SK-N-SH (cell line): ENCODE data around the gene SESTD1. TPM values are rescaled to one million over a fixed set of nuclear protein-coding genes. Genes with fewer than 3 reads are reported as not detected.

Source experiments
- CTCF ChIA-PET: fragments of 300-600, 350-600 bp; formaldehyde crosslinking; extraction: SDS; loops from one replicate; lab custom pipeline; 2021; lab: Yijun Ruan, JAX
- POLR2A ChIA-PET: fragments of 350-600 bp; sonication (Branson Sonifier 250); formaldehyde crosslinking; extraction: SDS; loops from one replicate; lab custom pipeline; 2020; ENCODE audit warnings: antibody characterized with exemption, inconsistent platforms; lab: Yijun Ruan, JAX
- DNase-seq: peaks from one replicate; pipeline ENCODE4 v3.0.0; 2012
- H2AFZ ChIP-seq: fragments of 200-600 bp; sonication (generic); 2 replicates; pipeline ENCODE4 v1.8.1; 2016; ENCODE audit warnings: antibody characterized with exemption, mild to moderate bottlenecking, low read depth
- H3F3A ChIP-seq: fragments of 200-600 bp; sonication (generic); replicated peaks from 2 replicates; pipeline ENCODE3; 2016; ENCODE audit warnings: antibody characterized with exemption, mild to moderate bottlenecking; ENCODE audit not compliant: insufficient read depth
- H3K27ac ChIP-seq, 2 experiments: fragments of 200-500 bp in 1 of 2; fragments of 200-600 bp in 1 of 2; sonication (Bioruptor generic) in 1 of 2; sonication (generic), shearing (Covaris generic) in 1 of 2; 2 replicates each; pipeline versions ENCODE4 v1.5.1 to v1.6.1; 2014 to 2016; ENCODE audit warnings: low read depth in 2 of 2, inconsistent platforms in 1 of 2, low read length in 1 of 2, mild to moderate bottlenecking in 1 of 2, mixed read lengths in 1 of 2
- H3K27me3 ChIP-seq: fragments of 200-600 bp; sonication (generic), shearing (Covaris generic); 2 replicates; pipeline ENCODE4 v1.6.1; 2016; ENCODE audit warnings: mixed run types; ENCODE audit not compliant: insufficient read depth
- H3K36me3 ChIP-seq, 2 experiments: fragments of 200-500 bp in 1 of 2; fragments of 200-600 bp in 1 of 2; sonication (Bioruptor generic) in 1 of 2; sonication (generic) in 1 of 2; replicated peaks in 1 of 2; 2 replicates each; pipeline versions ENCODE3 to v1.5.1; 2014 to 2016; ENCODE audit warnings: low read length in 1 of 2, mild to moderate bottlenecking in 1 of 2; ENCODE audit not compliant: insufficient read depth in 2 of 2, control insufficient read depth in 1 of 2
- H3K4me1 ChIP-seq, 2 experiments: fragments of 200-500 bp in 1 of 2; fragments of 200-600 bp in 1 of 2; sonication (Bioruptor generic) in 1 of 2; sonication (generic), shearing (Covaris generic) in 1 of 2; 2 replicates each; pipeline versions ENCODE4 v1.5.1 to v1.6.1; 2014 to 2016; ENCODE audit warnings: low read depth in 1 of 2, low read length in 1 of 2, mixed run types in 1 of 2; ENCODE audit not compliant: insufficient read depth in 2 of 2, control insufficient read depth in 1 of 2
- H3K4me2 ChIP-seq: fragments of 200-600 bp; sonication (generic), shearing (Covaris generic); 2 replicates; pipeline ENCODE4 v1.6.1; 2017; ENCODE audit warnings: mixed run types
- H3K4me3 ChIP-seq, 2 experiments: fragments of 200-500 bp in 1 of 2; fragments of 200-600 bp in 1 of 2; sonication (Bioruptor generic) in 1 of 2; sonication (generic), shearing (Covaris generic) in 1 of 2; 2 replicates each; pipeline versions ENCODE4 v1.5.1 to v1.8.1; 2014 to 2016; ENCODE audit warnings: low read depth in 2 of 2, inconsistent platforms in 1 of 2, low read length in 1 of 2, mild to moderate bottlenecking in 1 of 2, mixed read lengths in 1 of 2, moderate library complexity in 1 of 2
- H3K79me2 ChIP-seq: fragments of 200-600 bp; sonication (generic); 2 replicates; pipeline ENCODE4 v1.8.1; 2017; ENCODE audit warnings: mild to moderate bottlenecking; ENCODE audit not compliant: insufficient read depth
- H3K9ac ChIP-seq: fragments of 200-600 bp; sonication (generic); 2 replicates; pipeline ENCODE4 v1.6.1; 2017; ENCODE audit warnings: mixed run types
- H3K9me2 ChIP-seq: fragments of 200-600 bp; sonication (generic); 2 replicates; pipeline ENCODE4 v1.6.1; 2017; ENCODE audit warnings: mixed run types
- H3K9me3 ChIP-seq: fragments of 200-600 bp; sonication (generic); 2 replicates; pipeline ENCODE4 v1.6.1; 2017; ENCODE audit warnings: mixed run types, mild to moderate bottlenecking, moderate library complexity
- H4K20me1 ChIP-seq: fragments of 200-600 bp; sonication (generic); 2 replicates; pipeline ENCODE4 v1.6.1; 2017; ENCODE audit warnings: mild to moderate bottlenecking, mixed run types; ENCODE audit not compliant: insufficient read depth
- CHD2 ChIP-seq: fragments of 150-350 bp; IDR thresholded peaks from 2 replicates; pipeline ENCODE4 v1.6.1; 2018; ENCODE audit warnings: low read length; ENCODE audit not compliant: partially characterized antibody
- ELF1 ChIP-seq: IDR thresholded peaks from 2 replicates; pipeline ENCODE4 v1.4.0; 2012
- EZH2phosphoT487 ChIP-seq: fragments of 200-600 bp; sonication (generic); IDR thresholded peaks from 2 replicates; pipeline ENCODE4 v1.6.1; 2017; ENCODE audit warnings: low read depth, mixed run types, mild to moderate bottlenecking, antibody characterized with exemption, moderate library complexity, borderline replicate concordance
- FOSL2 ChIP-seq: IDR thresholded peaks from 2 replicates; pipeline ENCODE4 v1.4.0; 2012; ENCODE audit warnings: low read depth, mild to moderate bottlenecking, moderate library complexity, borderline replicate concordance
- FOXJ3 ChIP-seq: sonication (generic); formaldehyde crosslinking; IDR thresholded peaks from 2 replicates; pipeline ENCODE4 v1.5.1; 2020; ENCODE audit warnings: mild to moderate bottlenecking, missing genetic modification reagents
- FOXM1 ChIP-seq: IDR thresholded peaks from 2 replicates; pipeline ENCODE4 v1.4.0; 2012; ENCODE audit warnings: low read depth, mild to moderate bottlenecking
- GABPA ChIP-seq: IDR thresholded peaks from 2 replicates; pipeline ENCODE4 v1.4.0; 2012; ENCODE audit warnings: low read depth, mild to moderate bottlenecking
- GATA2 ChIP-seq: sonication (generic); formaldehyde crosslinking; IDR thresholded peaks from 2 replicates; pipeline ENCODE4 v1.5.0; 2020; ENCODE audit warnings: mild to moderate bottlenecking, missing genetic modification reagents
- IRF3 ChIP-seq: fragments of 150-350 bp; IDR thresholded peaks from 2 replicates; pipeline ENCODE4 v1.6.1; 2016; ENCODE audit warnings: mild to moderate bottlenecking, low read depth, low read length
- MXI1 ChIP-seq: IDR thresholded peaks from 2 replicates; pipeline ENCODE4 v1.6.1; 2012; ENCODE audit warnings: mild to moderate bottlenecking, low read depth, low read length, improper control_type of control experiment
- NRF1 ChIP-seq: IDR thresholded peaks from 2 replicates; pipeline ENCODE4 v1.6.1; 2012; ENCODE audit warnings: low read depth, mild to moderate bottlenecking, low read length
- PBX3 ChIP-seq: IDR thresholded peaks from 2 replicates; pipeline ENCODE4; 2012
- RCOR1 ChIP-seq: fragments of 150-350 bp; IDR thresholded peaks from 2 replicates; pipeline ENCODE4 v1.6.1; 2017; ENCODE audit warnings: antibody characterized with exemption, low read length
- RFX5 ChIP-seq: IDR thresholded peaks from 2 replicates; pipeline ENCODE4 v1.6.1; 2012; ENCODE audit warnings: mild to moderate bottlenecking, improper control_type of control experiment, low read length
- SIN3A ChIP-seq: IDR thresholded peaks from 2 replicates; pipeline ENCODE4 v1.6.1; 2012; ENCODE audit warnings: low read depth, mild to moderate bottlenecking, low read length, moderate library complexity, borderline replicate concordance
- TCF12 ChIP-seq: IDR thresholded peaks from 2 replicates; pipeline ENCODE4 v1.4.0; 2012
- USF2 ChIP-seq: fragments of 150-350 bp; IDR thresholded peaks from 2 replicates; pipeline ENCODE4 v1.6.1; 2017; ENCODE audit warnings: antibody characterized with exemption, low read length, low read depth, borderline replicate concordance
- YY1 ChIP-seq: IDR thresholded peaks from 2 replicates; pipeline ENCODE4 v1.4.0; 2012; ENCODE audit warnings: low read depth, mild to moderate bottlenecking
- WGBS: methylation state at CpG from one replicate; pipeline ENCODE4 v1.1.6; 2017; ENCODE audit warnings: low lambda C conversion rate; 5-methylcytosine and 5-hydroxymethylcytosine counted together
- polyA plus RNA-seq, 3 experiments: library from polyadenylated mRNA; depleted of rRNA; stranded (reverse); fragments of >200 nt; gene quantifications; 2 replicates each; pipeline ENCODE4 v1.2.3, GENCODE V29; 2012

Gene SESTD1
- polyA plus RNA-seq, 1 of the 3 experiments (the other 2 are of a cell fraction), result 4.6 TPM

GRCh38 chr2:179304424-179304823 is 39.8 kb upstream of the SESTD1 start:
- Histone ChIP-seq H3K4me3 (no peak overlapping the region), H4K20me1 (no peaks in the 10 kb centered on the region)
- no peak for TF ChIP-seq CHD2
- TF ChIP-seq IRF3, result no peak
- TF ChIP-seq FOSL2, result no peak
- TF ChIP-seq USF2, result no peak
- TF ChIP-seq, all 33 proteins: peak for 0
- ChIA-PET POLR2A (no interaction called here), CTCF (no interaction called here)
- Histone ChIP-seq H3K4me2 (no peak overlapping the region), H3F3A (no peaks in the 10 kb centered on the region), H2AFZ (no peak overlapping the region), H3K36me3 (no peaks in the 10 kb centered on the region), H3K9me3 (no peaks in the 10 kb centered on the region), H3K27ac (no peak overlapping the region), H3K9ac (no peak overlapping the region), H3K9me2 (no peaks in the 10 kb centered on the region), H3K27me3 (no peaks in the 10 kb centered on the region), H3K79me2 (no peaks in the 10 kb centered on the region), H3K4me1 (no peaks in the 10 kb centered on the region)
- 9% methylated on average over 2 of the region's 2 CpGs for WGBS
- no peak for DNase-seq

GRCh38 chr2:179302764-179303571 is 38.3 kb upstream of the SESTD1 start:
- Histone ChIP-seq H3K9me3 (no peaks in the 10 kb centered on the region), H3K4me2 (no peak overlapping the region), H3K27ac (no peak overlapping the region), H3K9me2 (no peaks in the 10 kb centered on the region), H3K4me1 (no peaks in the 10 kb centered on the region), H3F3A (no peaks in the 10 kb centered on the region), H3K36me3 (no peaks in the 10 kb centered on the region), H3K4me3 (no peak overlapping the region), H3K79me2 (no peaks in the 10 kb centered on the region), H2AFZ (no peak overlapping the region), H3K9ac (no peak overlapping the region), H3K27me3 (no peaks in the 10 kb centered on the region), H4K20me1 (no peaks in the 10 kb centered on the region)
- ChIA-PET CTCF (no interaction called here), POLR2A (no interaction called here)
- TF ChIP-seq YY1 (no peak), GATA2 (no peak), FOXM1 (no peak), SIN3A (no peak), RCOR1 (no peak)
- WGBS, result 51% methylated on average over 6 of the region's 6 CpGs
- DNase-seq, result no peak

GRCh38 chr2:179302149-179302548 is 37.5 kb upstream of the SESTD1 start:
- H3K36me3 ChIP-seq, result no peaks in the 10 kb centered on the region
- TF ChIP-seq ELF1 (no peak), PBX3 (no peak), RFX5 (no peak), FOXJ3 (CRISPR knock-in tag) (no peak), MXI1 (no peak), USF2 (no peak), TCF12 (no peak), SIN3A (no peak), NRF1 (no peak), CHD2 (no peak), GABPA (no peak), FOSL2 (no peak), EZH2phosphoT487 (no peak)
- 38% methylated on average over 4 of the region's 4 CpGs for WGBS
- no peaks in the 10 kb centered on the region for H3K79me2 ChIP-seq
- no peak overlapping the region for H3K4me3 ChIP-seq
- H3K9me3 ChIP-seq, result no peaks in the 10 kb centered on the region
- no peaks in the 10 kb centered on the region for H4K20me1 ChIP-seq
- no peaks in the 10 kb centered on the region for H3K27me3 ChIP-seq
- no peaks in the 10 kb centered on the region for H3F3A ChIP-seq
- H3K27ac ChIP-seq, result no peak overlapping the region
- no peak overlapping the region for H2AFZ ChIP-seq
- ChIA-PET CTCF (no interaction called here), POLR2A (no interaction called here)
- no peak for DNase-seq
- no peak overlapping the region for H3K9ac ChIP-seq
- H3K4me1 ChIP-seq, result no peaks in the 10 kb centered on the region
- no peaks in the 10 kb centered on the region for H3K9me2 ChIP-seq
- no peak overlapping the region for H3K4me2 ChIP-seq
